MM.1S (cell line): ENCODE results near the gene KLK1.

Experiments
- EZH2phosphoT487 ChIP-seq: fragments of 300-600 bp; sonication (generic); IDR thresholded peaks from 2 replicates; pipeline ENCODE4 v1.6.1; 2018; ENCODE audit warnings: antibody characterized with exemption, low read length
- TF ChIP-seq, protein P1 (sequence below): fragments of 300-600 bp; sonication (generic); IDR thresholded peaks from 2 replicates; pipeline ENCODE4 v1.5.1; 2016; ENCODE audit warnings: antibody characterized with exemption, low read length, mixed read lengths

DNA sequence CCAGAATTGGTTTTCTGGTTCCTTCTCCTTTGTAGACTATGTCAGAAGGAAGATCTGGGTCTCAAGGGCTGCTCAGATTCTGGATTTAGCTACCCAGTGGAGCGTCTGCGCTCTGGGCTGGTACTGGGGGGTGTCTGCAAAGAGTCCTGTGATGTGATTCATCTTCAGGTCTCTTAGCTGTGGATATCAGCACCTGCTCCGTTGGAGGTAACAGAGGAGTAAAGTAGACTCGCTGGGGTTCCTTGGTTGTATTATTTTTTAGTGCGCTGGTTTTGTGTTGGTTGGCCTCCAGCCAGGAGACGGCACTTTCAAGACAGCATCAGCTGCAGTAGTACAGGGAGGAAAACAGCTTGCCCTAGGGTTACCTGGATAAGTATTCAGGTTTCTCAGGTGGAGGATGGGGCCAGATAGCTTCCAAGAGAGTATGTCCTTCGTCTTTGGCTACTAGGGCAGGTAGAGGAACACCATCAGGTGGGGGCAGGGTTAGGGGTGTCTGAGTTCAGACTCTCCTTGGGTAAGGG, 20.2 kb upstream of the KLK1 start:
- TF ChIP-seq, protein P1, sequence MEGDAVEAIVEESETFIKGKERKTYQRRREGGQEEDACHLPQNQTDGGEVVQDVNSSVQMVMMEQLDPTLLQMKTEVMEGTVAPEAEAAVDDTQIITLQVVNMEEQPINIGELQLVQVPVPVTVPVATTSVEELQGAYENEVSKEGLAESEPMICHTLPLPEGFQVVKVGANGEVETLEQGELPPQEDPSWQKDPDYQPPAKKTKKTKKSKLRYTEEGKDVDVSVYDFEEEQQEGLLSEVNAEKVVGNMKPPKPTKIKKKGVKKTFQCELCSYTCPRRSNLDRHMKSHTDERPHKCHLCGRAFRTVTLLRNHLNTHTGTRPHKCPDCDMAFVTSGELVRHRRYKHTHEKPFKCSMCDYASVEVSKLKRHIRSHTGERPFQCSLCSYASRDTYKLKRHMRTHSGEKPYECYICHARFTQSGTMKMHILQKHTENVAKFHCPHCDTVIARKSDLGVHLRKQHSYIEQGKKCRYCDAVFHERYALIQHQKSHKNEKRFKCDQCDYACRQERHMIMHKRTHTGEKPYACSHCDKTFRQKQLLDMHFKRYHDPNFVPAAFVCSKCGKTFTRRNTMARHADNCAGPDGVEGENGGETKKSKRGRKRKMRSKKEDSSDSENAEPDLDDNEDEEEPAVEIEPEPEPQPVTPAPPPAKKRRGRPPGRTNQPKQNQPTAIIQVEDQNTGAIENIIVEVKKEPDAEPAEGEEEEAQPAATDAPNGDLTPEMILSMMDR, result no peak
- TF ChIP-seq EZH2phosphoT487, result no peak
